Natural killer cell (primary cell): ENCODE data around the gene FCGBP. TPM values are rescaled to one million over a fixed set of nuclear protein-coding genes. Genes with fewer than 3 reads are reported as not detected.
A peak's percentile ranks its signal among the peaks of the same experiment; 100 is the strongest.

Source experiments
- ATAC-seq, 3 donors: fragments of 150-1000 bp in 2 of 3; fragments of 200-7000 bp in 1 of 3; cut with Tn5 transposase; 1 replicate in 1 of 3; 2 replicates in 2 of 3; pipeline ENCODE4 v1.10.0; 2021; ENCODE audit warnings: mild to moderate bottlenecking in 2 of 3, moderate library complexity in 2 of 3
- DNase-seq, 2 donors: peaks; one replicate each; pipeline versions ENCODE4 v3.0.0 to v3.0.0-alpha.2; 2013 to 2021; ENCODE audit warnings: mixed read lengths in 1 of 2
- H3K27ac ChIP-seq: one replicate; pipeline ENCODE4 v1.5.1; 2013; ENCODE audit warnings: mild to moderate bottlenecking, low read length
- H3K27me3 ChIP-seq: one replicate; pipeline ENCODE4 v1.6.1; 2013; ENCODE audit warnings: low read length; ENCODE audit not compliant: control insufficient read depth, insufficient read depth
- H3K36me3 ChIP-seq: one replicate; pipeline ENCODE4 v1.6.1; 2013; ENCODE audit warnings: low read length; ENCODE audit not compliant: control insufficient read depth, insufficient read depth
- H3K4me1 ChIP-seq: one replicate; pipeline ENCODE4 v1.6.1; 2013; ENCODE audit warnings: low read length; ENCODE audit not compliant: control insufficient read depth, insufficient read depth
- H3K4me3 ChIP-seq: one replicate; pipeline ENCODE4 v1.5.1; 2013; ENCODE audit warnings: low read length
- H3K9me3 ChIP-seq: one replicate; pipeline ENCODE4 v1.6.1; 2013; ENCODE audit warnings: low read length; ENCODE audit not compliant: control insufficient read depth, insufficient read depth
- H3K27ac Mint-ChIP-seq, 2 donors: one replicate each; pipeline ENCODE4 v1.8.0; 2022; ENCODE audit warnings: mild to moderate bottlenecking in 2 of 2, mixed read lengths in 2 of 2, moderate library complexity in 1 of 2
- H3K27me3 Mint-ChIP-seq, 2 donors: one replicate each; pipeline ENCODE4 v1.8.0; 2022; ENCODE audit warnings: low read depth in 2 of 2, mixed read lengths in 2 of 2
- H3K36me3 Mint-ChIP-seq: one replicate; pipeline ENCODE4 v1.8.0; 2022; ENCODE audit warnings: mixed read lengths
- H3K4me1 Mint-ChIP-seq, 2 donors: one replicate each; pipeline ENCODE4 v1.8.0; 2022; ENCODE audit warnings: mixed read lengths in 2 of 2
- H3K4me3 Mint-ChIP-seq: one replicate; pipeline ENCODE4 v1.8.0; 2022; ENCODE audit warnings: mild to moderate bottlenecking, moderate library complexity, mixed read lengths
- H3K9me3 Mint-ChIP-seq, 2 donors: one replicate each; pipeline ENCODE4 v1.8.0; 2022; ENCODE audit warnings: mixed read lengths in 2 of 2
- WGBS: methylation state at CpG from one replicate; pipeline ENCODE4 v1.1.7; 2013; ENCODE audit warnings: missing lambda C conversion rate; ENCODE audit not compliant: insufficient coverage; 5-methylcytosine and 5-hydroxymethylcytosine counted together
- intact Hi-C: fragments of 100-400 bp; cut with micrococcal nuclease; formaldehyde crosslinking; loops from one replicate; pipeline ENCODE4 v1.14.2; 2022
- total RNA-seq, 4 donors: library from RNA; stranded (reverse); fragments of 120-200 nt in 1 of 4; gene quantifications; one replicate each; pipeline versions ENCODE4 v1.2.3 to v1.2.4, GENCODE V29; 2013 to 2022
- TF ChIP-seq, protein P1 (sequence below): fragments of 200-600 bp; IDR thresholded peaks from one replicate; pipeline ENCODE4 v1.8.0; 2022; ENCODE audit warnings: antibody characterized with exemption

FCGBP gene
- total RNA-seq, 3 donors from 2014 or later (not counting 1 experiment from before 2014, with no cell fraction given), result 10.6 to 25.1 (median 17.3) TPM

DNA sequence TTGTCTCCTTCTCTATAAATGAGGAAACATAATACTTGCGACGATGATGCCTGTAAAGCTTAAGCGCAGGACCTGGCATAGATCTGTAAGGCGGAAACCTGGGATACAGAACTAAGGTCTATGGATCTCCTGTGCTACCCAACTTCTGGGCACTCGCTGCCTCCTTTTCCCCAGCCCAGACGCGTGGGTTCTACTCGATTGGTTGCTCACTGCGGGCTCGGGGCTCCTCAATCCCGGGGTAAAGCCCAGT is 35.9 kb upstream of the FCGBP start:
- TF ChIP-seq, protein P1, sequence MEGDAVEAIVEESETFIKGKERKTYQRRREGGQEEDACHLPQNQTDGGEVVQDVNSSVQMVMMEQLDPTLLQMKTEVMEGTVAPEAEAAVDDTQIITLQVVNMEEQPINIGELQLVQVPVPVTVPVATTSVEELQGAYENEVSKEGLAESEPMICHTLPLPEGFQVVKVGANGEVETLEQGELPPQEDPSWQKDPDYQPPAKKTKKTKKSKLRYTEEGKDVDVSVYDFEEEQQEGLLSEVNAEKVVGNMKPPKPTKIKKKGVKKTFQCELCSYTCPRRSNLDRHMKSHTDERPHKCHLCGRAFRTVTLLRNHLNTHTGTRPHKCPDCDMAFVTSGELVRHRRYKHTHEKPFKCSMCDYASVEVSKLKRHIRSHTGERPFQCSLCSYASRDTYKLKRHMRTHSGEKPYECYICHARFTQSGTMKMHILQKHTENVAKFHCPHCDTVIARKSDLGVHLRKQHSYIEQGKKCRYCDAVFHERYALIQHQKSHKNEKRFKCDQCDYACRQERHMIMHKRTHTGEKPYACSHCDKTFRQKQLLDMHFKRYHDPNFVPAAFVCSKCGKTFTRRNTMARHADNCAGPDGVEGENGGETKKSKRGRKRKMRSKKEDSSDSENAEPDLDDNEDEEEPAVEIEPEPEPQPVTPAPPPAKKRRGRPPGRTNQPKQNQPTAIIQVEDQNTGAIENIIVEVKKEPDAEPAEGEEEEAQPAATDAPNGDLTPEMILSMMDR, result no peak
- DNase-seq (no peak), ATAC-seq (peak; percentile 1 to 17 (median 6))
- Mint-ChIP-seq H3K36me3 (peaks cover 7% of the 10 kb centered on the region), H3K4me3 (peak overlapping the region; percentile 99), H3K4me1 (peaks cover 38 to 44% of the 10 kb centered on the region in 2 donors), H3K27me3 (no peaks in the 10 kb centered on the region), H3K9me3 (no peaks in the 10 kb centered on the region), H3K27ac (peak overlapping the region; percentile 99 to 100)
- Histone ChIP-seq H3K4me3 (peak overlapping the region; percentile 68), H3K27ac (peak overlapping the region; percentile 94), H3K36me3 (peaks cover 34% of the 10 kb centered on the region), H3K9me3 (no peaks in the 10 kb centered on the region), H3K27me3 (no peaks in the 10 kb centered on the region), H3K4me1 (peaks cover 32% of the 10 kb centered on the region)
- WGBS, result 5% methylated on average over 11 of the region's 11 CpGs
- intact Hi-C loops, result loop anchor here (1.0 to 5.0 kb wide), 3 partner anchors 30 to 177 kb away; no protein-coding TSS in a partner anchor

DNA sequence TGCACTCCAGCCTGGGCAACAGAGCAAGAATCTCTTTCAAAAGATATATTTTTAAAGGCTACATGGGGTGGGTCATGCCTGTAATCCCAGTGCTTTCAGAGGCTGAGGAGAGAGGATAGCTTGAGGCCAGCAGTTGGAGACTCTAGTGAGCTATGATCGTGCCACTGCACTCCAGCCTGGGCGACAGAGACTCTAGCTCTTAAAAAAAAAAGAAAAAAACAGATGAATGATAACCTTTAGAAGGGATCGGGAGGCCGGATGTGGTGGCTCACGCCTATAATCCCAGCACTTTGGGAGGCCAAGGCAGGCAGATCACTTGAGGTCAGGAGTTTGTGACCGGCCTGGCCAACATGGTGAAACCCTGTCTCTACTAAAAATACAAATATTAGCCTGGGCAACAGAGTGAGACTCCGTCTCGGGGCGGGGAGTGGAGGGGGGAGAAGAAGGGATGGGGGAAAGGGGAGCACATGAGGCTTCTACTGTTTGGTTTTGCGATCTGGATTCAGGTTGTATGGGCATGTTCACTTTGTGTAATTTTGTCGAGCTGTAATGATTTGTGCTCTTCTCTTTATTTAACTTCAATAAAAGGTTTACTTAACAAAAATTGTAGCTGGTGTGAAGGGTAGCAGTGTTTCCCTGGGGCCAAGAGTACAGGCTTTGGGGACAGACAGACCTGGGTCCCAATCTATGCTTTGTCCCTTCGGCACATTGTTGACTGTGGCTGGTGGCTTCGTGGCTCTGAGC is 35.4 kb upstream of the FCGBP start:
- Mint-ChIP-seq H3K4me3 (peak overlapping the region; percentile 99), H3K27ac (peak overlapping the region; percentile 99 to 100), H3K4me1 (peaks cover 38 to 43% of the 10 kb centered on the region in 2 donors), H3K9me3 (no peaks in the 10 kb centered on the region), H3K36me3 (peaks cover 2% of the 10 kb centered on the region), H3K27me3 (no peaks in the 10 kb centered on the region)
- Histone ChIP-seq H3K4me1 (peaks cover 32% of the 10 kb centered on the region), H3K4me3 (peak overlapping the region; percentile 68), H3K27me3 (no peaks in the 10 kb centered on the region), H3K27ac (peak overlapping the region; percentile 94), H3K9me3 (no peaks in the 10 kb centered on the region), H3K36me3 (peaks cover 29% of the 10 kb centered on the region)
- WGBS, result 76% methylated on average over 12 of the region's 13 CpGs
- intact Hi-C loops, result loop anchor here (1.0 to 5.0 kb wide), 3 partner anchors 29 to 177 kb away; no protein-coding TSS in a partner anchor
- TF ChIP-seq, protein P1, result no peak
- no peak for ATAC-seq
- DNase-seq, result peak in 1 of 2 donors; percentile 46

DNA sequence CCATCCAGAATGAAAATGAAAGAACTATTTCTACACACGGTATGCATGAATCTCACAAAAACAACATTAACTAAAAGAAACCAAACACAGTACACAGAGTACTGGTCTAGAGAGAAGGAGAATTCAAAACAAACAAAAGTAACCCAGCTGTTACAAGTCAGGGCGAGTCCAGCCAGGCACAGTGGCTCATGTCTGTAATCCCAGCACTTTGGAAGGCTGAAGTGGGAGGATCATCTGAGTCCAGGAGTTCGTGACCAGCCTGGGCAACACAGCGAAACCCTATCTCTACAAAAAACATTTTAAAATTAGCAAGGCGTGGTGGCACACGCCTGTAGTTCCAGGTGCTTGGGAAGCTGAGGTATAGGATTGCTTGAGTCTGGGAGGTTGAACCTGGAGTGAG is 34.8 kb upstream of the FCGBP start:
- H3K4me1 ChIP-seq, result peaks cover 32% of the 10 kb centered on the region
- peak overlapping the region; percentile 83 for H3K4me3 Mint-ChIP-seq
- no peak overlapping the region for H3K4me3 ChIP-seq
- DNase-seq (no peak), ATAC-seq (no peak)
- no peaks in the 10 kb centered on the region for H3K9me3 Mint-ChIP-seq
- intact Hi-C loops, result no loop called here
- peak overlapping the region; percentile 99 to 100 for H3K27ac Mint-ChIP-seq
- no peaks in the 10 kb centered on the region for H3K9me3 ChIP-seq
- H3K27ac ChIP-seq, result peak overlapping the region; percentile 94
- H3K36me3 ChIP-seq, result peaks cover 23% of the 10 kb centered on the region
- TF ChIP-seq, protein P1, result no peak
- H3K36me3 Mint-ChIP-seq, result no peaks in the 10 kb centered on the region
- no peaks in the 10 kb centered on the region for H3K27me3 Mint-ChIP-seq
- H3K27me3 ChIP-seq, result no peaks in the 10 kb centered on the region
- 96% methylated on average over 4 of the region's 6 CpGs for WGBS
- peaks cover 38 to 43% of the 10 kb centered on the region in 2 donors for H3K4me1 Mint-ChIP-seq

DNA sequence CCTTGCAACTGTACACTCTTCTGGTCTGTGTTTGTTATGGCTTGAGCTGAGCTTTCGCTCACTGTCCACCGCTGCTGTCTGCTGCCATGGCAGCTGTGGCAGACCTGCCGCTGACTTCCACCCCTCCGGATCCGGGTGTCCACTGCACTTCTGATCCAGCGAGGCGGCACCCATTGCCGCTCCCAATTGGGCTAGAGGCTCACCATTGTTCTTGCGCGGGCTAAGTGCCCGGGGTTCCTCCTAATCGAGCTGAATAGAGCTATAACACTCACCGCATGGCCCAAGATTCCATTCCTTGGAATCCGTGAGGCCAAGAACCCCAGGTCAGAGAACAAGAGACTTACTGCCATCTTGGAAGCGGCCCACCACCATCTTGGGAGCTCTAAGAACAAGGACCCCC is 34.4 kb upstream of the FCGBP start:
- H3K4me3 ChIP-seq, result no peak overlapping the region
- no peak for DNase-seq
- no peak overlapping the region for H3K4me3 Mint-ChIP-seq
- TF ChIP-seq, protein P1, result no peak
- peaks cover 35 to 39% of the 10 kb centered on the region in 2 donors for H3K4me1 Mint-ChIP-seq
- no peaks in the 10 kb centered on the region for H3K27me3 Mint-ChIP-seq
- no peaks in the 10 kb centered on the region for H3K9me3 ChIP-seq
- WGBS, result 97% methylated on average over 14 of the region's 15 CpGs
- no peak overlapping the region for H3K27ac ChIP-seq
- ATAC-seq, result no peak
- H3K27ac Mint-ChIP-seq, result peak overlapping the region; percentile 99 to 100
- peaks cover 32% of the 10 kb centered on the region for H3K4me1 ChIP-seq
- intact Hi-C loops, result no loop called here
- peaks cover 18% of the 10 kb centered on the region for H3K36me3 ChIP-seq
- H3K9me3 Mint-ChIP-seq, result no peaks in the 10 kb centered on the region
- no peaks in the 10 kb centered on the region for H3K36me3 Mint-ChIP-seq
- H3K27me3 ChIP-seq, result no peaks in the 10 kb centered on the region
